SKM-1 treated with dmso at 0.1 percent for 144 hours (cell line): ENCODE data around the gene ZMPSTE24.

Experiments used
- DNase-seq: peaks from one replicate; lab custom pipeline; 2025; ENCODE audit not compliant: unreplicated experiment; lab: John Stamatoyannopoulos, UW

The ZMPSTE24 gene

DNA sequence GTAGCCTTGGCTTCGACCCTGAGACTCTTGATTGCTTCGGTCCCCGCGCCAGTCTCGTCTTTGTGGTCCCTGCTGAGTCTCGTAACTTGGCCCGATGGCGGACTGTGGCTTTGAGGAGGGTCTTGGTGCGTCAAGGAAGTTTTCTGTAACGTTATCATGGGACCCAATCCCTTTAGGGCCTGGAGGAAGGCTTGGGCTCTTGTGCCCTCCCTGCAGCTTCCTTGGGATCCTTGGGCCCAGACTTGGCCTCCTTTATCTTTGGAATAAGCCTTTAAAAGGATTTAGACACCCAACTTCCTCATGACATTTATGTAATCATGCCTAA, 371 bp downstream of the ZMPSTE24 start:
- no peak for DNase-seq

DNA sequence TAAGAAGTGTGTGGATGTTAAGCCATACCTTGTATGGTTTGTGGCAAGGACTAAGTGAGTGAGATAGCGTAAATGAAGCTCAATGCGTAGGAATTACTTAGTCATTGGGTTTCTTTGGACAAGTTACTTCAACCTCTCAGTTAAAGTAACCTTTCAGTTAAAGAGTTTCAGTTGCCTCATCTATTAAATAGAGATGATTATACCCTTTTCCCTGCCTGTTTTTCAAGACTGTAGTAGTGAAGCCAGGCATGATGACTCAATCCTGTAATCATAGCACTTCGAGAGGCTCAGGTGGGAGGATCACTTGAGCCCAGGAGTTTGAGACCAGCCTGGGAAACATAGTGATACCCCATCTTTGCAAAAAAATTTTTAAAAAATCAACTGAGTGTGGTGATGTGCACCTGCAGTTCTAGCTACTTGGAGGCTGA, 6.3 kb downstream of the ZMPSTE24 start:
- DNase-seq: no peak

DNA sequence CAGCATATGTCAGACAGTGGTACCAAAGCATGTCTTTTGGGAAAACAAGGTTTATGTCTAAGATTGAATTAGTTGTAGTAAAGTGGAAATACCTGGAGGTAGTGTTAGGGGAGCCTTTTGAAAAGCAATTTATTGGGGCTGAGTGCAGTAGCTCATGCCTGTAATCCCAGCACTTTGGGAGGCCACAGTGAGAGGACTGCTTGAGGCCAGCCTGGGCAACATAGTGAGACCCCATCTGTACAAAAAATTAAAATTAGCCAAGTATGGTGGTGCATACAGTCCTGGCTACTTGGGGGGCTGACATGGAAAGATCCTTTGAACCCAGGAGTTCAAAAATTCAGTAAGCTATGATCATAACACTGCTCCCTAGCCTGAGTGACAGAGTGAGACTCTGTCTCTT, 7.3 kb downstream of the ZMPSTE24 start:
- no peak for DNase-seq

DNA sequence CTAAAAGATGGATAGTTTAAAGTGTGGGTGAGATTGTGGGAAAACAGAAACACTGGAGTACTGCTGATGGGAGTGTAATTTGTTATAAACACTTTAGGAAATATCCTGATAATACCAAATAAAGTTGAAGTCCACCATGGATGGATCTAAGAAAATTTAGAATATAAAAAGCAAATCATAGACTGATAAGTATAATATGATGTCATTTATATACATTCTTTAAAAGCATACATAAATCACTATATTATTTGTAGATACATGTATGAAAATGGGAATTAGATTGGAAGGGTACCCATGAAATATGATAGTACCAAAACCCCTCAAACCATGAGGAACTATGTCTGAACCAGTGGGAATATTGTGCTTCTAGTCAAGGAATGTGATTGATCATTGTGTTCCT, 7.9 kb downstream of the ZMPSTE24 start:
- DNase-seq: no peak

DNA sequence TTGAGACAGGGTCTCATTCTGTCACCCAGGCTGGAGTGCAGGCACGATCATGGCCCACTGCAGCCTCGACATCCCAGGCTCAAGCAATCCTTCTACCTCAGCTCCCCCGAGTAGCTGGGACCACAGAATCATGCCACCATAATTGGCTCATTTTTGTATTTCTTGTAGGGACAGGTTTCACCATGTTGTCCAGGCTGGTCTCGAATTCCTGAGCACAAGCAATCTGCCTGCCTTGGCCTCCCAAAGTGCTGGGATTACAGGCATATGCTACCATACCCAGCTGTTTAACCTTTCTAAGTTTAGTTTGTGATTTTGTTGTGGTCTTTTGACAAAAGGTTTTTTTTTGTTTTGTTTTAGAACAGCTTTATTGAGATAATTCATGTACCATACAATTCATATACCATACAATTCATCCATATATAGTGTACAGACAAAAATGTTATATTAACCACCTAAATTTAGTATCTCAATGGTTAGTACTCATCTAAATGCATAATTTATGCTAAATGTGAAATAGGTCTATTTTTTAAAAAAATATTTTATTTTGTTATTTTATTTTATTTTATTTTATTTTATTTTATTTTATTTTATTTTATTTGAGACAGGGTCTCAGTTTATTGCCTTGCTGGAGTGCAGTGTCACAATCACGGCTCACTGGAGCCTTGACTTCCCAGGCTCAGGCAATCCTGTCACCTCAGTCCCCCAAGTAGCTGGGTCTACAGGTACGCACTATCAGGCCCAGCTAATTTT, 8.9 kb downstream of the ZMPSTE24 start:
- no peak for DNase-seq

DNA sequence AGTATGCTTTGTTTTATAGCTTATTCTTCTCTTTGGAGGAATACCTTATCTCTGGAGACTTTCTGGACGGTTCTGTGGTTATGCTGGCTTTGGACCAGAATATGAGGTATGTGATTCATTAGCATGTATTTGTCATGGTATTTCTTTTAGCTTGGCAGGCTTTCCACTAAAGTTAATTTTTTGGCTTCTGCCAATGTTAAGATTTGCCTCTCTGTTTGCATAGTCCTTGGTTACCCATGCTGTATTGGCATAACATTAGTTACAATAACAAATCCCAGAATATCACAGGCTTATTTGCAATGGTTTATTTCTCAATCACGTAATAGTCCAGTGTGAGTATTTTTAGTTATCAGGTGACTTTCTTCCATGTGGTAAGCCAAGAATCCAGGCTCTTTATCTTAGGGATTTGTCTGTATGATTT, 9.7 kb downstream of the ZMPSTE24 start:
- DNase-seq: no peak

DNA sequence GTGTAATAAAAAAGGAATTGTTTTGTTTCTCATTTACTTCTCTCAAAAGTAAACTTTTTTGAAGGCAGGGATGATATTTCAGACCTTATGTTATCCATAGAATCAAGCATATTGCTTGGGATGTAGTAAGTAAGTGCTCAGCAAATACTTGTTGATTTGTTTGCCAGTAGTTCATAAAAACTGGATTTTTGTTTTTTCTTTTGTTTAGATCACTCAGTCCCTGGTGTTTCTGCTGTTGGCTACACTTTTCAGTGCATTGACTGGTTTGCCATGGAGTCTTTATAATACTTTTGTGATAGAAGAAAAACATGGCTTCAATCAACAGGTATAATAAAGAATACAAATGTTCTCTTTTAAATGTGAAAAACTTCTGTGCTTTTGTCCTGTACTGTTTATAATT, 10.2 kb downstream of the ZMPSTE24 start:
- no peak for DNase-seq

DNA sequence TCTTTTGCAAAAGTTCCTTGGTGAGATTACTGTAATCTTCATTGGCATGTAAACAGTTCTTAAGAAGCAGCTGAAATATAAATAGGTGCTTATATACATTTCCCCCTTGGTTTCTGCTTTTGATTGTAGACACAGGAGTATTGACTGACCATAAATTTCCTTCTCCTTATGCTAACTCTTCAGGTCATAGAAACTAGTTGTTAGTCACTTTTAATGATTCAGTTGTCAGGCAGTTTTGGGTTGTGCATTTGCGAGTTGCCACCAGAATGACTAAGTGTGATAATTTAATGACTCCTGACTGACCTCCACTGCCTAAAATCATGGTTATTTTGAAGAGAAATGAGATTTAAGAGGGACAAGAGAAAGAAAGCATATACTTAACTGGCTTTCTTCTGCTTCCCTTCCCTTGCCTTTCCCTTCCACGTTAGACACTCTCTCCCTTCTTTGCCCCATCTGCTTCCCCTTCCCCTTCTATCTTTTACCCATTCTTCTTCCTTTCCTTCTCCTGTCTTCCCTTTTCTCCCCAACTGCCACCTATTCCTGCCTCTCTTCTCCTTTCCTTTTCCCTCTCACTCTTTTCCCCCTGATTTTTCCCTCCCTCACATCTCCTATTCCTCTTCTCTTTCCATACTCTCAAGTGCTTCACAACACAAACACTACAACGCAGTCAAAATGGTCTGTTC, 12.3 kb downstream of the ZMPSTE24 start:
- DNase-seq: no peak

DNA sequence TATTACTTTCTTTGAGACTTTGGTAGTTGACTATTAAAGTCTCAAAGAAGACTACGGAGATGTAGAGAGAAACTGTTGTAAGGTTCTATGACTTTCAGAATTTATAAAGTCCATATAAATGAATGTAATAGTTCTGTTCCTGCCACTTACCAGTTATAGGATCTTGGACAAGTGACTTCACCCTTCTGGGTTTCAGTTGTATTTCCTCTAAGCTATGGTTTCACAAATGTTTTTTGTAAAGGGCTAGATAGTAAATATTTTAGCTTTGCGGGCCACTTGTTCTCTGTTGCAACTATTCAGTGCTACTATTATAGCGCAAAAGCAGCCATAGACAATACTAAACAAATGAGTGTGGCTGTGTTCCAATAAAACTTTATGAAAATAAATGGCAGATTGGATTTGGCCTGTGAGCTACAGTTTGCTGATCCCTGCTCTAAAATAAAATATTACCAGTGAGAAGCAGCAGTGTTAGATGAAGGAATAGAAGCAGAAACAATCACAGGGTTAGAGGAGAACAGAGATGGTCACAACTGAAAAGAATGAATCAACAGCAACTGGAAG, 14.7 kb downstream of the ZMPSTE24 start:
- no peak for DNase-seq

DNA sequence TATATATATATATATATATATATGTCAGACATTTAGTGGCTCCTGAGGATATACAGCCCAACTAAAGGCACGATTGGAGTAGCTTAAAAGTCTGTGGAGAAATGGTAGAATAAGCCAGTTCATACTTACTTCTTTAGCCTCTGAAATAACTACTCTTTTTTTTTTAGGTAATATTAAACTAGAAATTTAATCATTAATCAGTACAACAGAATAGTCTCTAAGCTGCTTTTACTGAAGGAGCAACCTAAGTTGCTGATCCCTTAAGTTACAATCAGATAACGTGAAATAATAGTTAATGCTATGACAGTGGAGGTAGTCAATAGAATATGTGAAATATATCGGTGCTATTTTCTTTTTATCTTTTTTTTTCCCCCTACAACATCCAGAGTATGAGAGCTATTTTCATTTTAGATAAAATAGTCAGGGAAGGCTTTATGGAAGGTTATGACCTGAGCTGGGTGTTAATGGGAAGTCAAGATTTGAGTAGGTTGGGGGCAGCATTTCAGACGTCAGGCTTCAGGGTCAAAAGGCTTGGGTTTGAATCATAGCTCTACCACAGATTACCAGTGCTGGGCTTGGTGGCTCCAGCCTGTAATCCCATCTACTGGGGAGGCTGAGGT, 15.6 kb downstream of the ZMPSTE24 start:
- DNase-seq: no peak

DNA sequence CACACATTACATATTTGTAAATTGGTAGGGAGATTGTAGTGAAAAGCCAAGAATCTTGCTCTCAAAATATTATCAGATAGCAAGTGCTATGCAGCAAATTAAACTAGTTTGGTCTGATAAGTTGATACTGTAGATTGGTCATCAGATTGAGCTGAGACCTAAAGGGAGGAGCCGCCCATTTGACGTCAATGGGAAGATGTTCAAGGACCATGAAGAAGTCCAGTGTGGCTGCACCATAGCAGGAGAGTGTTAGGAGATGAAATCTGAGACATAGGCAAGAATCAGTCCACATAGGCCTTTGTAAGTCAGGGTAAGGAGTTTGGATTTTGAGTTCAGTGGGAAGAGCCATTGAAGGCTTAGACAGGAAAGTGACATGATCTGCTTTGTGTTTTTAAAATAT, 16.3 kb downstream of the ZMPSTE24 start:
- no peak for DNase-seq

DNA sequence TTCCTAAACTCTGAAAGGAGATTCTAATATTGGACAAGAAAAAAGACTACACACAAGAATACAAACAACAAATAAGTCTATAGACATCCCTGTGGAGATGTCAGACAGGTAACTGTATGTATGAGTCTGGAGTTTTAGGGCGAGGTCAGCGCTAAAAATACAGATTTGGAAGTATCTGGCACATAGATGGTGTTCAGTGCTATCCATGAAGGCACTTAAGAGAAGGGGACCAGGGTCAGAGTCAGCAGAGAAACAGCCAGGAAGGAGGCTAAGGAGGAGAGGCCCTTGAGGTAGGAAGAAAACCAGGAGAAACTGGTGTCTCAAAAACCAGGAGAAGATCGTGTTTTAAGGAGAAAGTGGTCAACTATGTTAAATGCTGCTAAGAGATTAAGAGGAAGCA, 18.1 kb downstream of the ZMPSTE24 start:
- DNase-seq: no peak

DNA sequence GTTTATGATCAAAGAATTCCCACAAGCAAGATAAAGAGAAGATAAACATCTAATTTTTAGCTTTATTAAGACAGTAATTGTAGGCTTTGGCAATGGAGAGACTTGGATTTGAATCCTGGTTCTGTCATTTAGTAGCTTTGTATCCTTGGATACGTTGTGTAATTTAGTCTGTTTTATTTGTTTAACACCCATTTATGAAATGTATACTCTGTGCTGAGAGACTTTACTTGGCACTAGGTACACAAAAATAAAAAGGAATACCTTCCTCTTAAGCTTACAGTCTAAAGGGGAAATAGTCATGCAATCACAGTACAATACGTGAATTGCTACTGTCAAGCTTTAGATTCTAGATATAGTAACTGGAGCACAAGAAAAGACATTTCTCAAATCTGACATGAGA, 23.8 kb downstream of the ZMPSTE24 start:
- no peak for DNase-seq

DNA sequence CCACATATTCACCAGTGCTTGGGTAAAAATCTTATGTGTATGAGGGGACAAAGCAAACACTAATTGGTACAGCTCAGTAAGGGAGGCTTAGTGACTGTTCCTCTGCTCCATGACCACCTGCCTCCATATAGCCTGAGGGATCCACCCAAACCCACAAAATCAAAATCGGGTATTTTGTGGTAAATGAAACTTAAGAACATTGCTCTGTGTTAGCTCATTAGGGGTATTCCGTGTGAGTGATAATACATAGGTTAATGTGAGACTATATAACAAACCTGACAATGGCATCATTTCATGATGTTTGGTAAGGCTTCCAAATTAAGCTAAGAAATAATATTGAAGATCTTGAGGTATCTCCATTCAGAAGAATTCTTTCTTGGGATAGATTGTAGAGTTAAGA, 33.3 kb downstream of the ZMPSTE24 start:
- DNase-seq: no peak

DNA sequence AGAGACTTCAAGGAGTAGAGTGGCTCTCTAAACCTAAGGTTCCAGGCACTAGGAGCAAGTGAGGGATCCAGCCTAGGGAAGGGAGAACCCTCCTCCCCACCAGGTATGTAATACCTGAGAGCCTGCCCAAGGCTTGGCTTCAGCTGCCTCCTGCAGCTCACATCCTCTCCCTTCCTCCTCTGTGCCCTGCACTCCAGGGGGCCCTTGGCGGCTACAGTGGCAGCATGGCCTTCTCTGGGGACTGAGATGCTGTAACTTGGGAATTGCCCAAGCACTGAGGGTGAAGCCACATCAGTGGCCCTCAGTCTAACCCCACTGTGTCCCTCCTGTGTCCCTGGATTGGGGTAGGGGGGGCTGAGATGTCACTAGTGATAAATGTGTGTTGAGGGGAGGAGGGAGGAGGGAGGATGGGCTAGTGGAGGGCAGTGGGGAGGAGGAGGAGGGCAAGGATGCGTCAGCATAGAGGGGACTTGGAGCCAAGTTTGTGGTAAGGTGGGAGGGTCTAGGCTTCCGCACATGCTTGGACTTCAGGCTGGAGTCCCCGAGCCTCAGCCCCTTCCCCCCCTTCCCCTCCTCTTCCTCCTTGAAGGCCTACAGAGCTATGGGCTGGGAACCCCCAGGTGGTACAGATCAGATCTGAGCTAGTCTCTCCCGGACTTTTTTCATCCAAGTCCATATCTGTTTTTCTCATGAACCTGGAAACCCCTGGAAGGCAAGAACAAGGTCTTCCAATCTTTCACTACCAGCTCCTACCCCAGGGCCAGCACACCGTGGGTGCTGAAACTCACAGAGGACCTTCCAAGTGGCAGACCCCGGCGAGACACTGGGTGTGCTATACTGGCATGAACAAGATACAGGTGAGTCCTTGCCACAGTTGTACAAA, 41.6 kb downstream of the ZMPSTE24 start:
- no peak for DNase-seq

DNA sequence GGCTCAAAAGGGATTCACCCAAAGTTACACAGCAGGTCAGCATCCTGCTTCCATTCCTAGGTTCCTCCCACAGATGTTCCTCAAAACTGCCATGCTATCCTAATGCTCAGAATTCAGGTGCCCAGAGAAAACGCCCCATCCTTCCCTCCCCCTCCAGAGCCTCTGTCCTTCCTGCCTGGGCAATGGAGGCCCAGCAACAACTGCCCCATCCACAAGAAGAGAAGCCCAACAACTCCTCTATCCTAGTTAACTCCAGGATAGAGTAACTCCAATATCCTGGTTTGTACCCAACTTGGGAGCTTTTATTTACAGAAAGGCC, 42.2 kb downstream of the ZMPSTE24 start:
- no peak for DNase-seq

DNA sequence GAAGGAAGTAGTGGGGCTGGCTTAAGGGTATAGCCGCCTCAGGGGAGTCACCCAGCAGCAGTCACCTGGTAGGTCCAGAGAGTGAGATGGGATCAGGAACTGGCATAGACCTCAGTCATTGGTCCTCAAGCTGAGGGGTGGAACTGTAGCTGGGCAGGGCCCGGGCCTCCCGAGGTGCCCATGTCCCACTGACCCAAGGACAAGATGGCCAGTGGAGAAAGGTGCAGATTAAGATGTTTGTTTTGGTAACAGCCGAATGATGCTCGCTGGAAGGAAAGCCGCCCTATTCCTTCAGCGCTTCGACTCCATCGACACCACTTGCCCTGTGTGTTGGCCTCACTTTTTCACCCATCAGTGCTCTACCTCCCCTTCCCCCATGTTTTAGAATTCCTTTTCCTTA, 42.6 kb downstream of the ZMPSTE24 start:
- DNase-seq: no peak

DNA sequence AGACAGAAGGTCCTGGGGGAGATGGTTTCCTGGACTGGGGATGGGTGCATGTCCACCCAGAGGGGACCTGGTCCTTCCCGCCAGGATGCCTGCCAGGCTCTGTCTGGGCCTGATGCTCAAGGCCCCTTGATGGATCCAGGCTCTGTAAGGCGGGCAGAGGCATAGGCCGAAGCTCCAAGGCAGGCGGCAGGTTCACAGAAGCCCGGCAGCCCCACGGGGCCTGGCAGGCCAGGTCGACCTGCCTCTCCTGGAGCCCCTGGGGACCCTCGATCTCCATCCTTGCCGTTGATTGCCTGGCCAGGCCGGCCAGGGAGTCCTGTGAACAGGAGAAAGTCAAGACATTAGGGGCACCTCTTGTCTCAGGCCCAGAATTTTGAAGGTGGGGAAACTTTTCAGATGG, 43.0 kb downstream of the ZMPSTE24 start:
- DNase-seq: no peak

DNA sequence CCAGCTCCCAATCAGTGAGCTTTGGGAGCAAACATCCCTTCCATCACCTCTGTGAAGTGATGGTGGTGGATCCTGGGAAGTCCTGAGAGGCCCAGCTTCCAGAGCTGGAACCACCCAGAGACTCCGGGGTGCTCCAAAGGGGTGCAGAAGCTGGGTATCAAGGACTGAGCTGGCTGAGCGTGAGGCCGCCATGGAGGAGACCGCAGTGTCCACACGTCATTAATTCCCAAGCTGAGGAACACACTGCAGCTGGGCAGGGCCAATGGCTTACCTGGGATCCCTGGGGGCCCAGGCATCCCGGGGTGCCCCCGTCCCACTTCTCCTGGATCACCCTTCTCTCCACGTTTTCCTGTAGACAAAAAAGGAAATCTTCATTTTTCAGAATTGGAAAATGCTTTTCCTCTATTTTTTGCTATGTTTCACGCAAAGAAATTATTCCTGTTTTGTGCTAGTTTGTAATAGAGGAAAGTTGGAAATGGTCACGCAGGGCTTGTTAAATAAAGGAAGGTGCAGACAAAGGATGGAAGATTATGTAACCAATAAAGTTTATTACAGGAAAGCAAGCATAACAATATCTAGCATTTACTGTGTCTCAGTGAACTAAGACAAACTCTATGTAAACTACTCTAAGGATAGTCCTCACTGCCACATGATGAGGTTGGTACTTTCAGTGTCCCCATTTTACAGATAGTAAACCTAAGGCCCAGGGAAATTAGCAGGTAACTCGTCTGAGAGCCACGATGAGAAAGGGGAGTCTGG, 43.7 kb downstream of the ZMPSTE24 start:
- DNase-seq: no peak

DNA sequence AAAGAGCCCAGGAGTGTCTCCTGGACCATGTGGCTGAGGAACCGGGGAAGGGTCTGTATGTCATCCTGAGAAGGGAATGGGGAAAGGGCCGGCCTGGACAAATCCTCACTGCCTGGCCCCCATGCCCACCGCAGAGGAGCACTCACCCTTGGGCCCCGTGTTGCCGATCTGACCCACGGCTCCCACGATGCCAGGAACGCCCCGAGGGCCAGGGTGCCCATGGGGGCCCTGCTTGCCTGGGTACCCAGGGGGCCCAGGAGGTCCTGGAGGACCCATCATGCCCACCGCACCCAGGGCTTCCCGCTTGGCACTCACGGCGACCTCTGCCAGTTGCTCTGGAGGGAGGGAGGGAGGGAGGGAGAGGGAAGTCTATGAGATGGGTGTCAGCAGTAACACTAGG, 44.4 kb downstream of the ZMPSTE24 start:
- DNase-seq: no peak
